Activated naive CD8-positive, alpha-beta T cell treated with anti-CD3 and anti-CD28 coated beads, Interleukin-2, amount 10 ng/mL, durations not matched to agents 7 days and 5 days (primary cell): Measurements from ENCODE around the gene RUFY4. TPM values are rescaled to one million over a fixed set of nuclear protein-coding genes. Genes with fewer than 3 reads are reported as not detected.
A peak's percentile ranks its signal among the peaks of the same experiment; 100 is the strongest.
"Not testable (repeated sequence)": the region's sequence is repeated elsewhere in the genome, so short reads cannot be mapped to it uniquely, and the experiment has no call there.

ENCODE experiments used
- ATAC-seq: fragments of 150-1000 bp; cut with Tn5 transposase; one replicate; pipeline ENCODE4 v1.10.0; 2021; ENCODE audit warnings: low read depth, moderate library complexity
- POLR2A ChIA-PET: fragments of 350-600 bp; sonication (Branson Sonifier 250); formaldehyde crosslinking; loops from one replicate; lab custom pipeline; 2021; ENCODE audit warnings: antibody characterized with exemption; lab: Charles Lee
- DNase-seq: peaks from one replicate; pipeline ENCODE4 v3.0.0; 2021
- H3K27ac Mint-ChIP-seq: one replicate; pipeline ENCODE4 v1.8.0; 2022; ENCODE audit warnings: mild to moderate bottlenecking, mixed read lengths
- H3K27me3 Mint-ChIP-seq: one replicate; pipeline ENCODE4 v1.8.0; 2022; ENCODE audit warnings: mild to moderate bottlenecking, moderate library complexity, mixed read lengths
- H3K36me3 Mint-ChIP-seq: one replicate; pipeline ENCODE4 v1.8.0; 2021; ENCODE audit warnings: mild to moderate bottlenecking, mixed read lengths
- H3K4me1 Mint-ChIP-seq: one replicate; pipeline ENCODE4 v1.8.0; 2021; ENCODE audit warnings: mixed read lengths
- H3K4me3 Mint-ChIP-seq: one replicate; pipeline ENCODE4 v1.8.0; 2022; ENCODE audit warnings: mild to moderate bottlenecking, moderate library complexity, mixed read lengths
- H3K9me3 Mint-ChIP-seq: one replicate; pipeline ENCODE4 v1.8.0; 2021; ENCODE audit warnings: mixed read lengths
- total RNA-seq, 2 experiments: library from RNA; stranded (reverse); gene quantifications; one replicate each; pipeline ENCODE4 v1.2.3, GENCODE V29; 2021

The RUFY4 gene, protein sequence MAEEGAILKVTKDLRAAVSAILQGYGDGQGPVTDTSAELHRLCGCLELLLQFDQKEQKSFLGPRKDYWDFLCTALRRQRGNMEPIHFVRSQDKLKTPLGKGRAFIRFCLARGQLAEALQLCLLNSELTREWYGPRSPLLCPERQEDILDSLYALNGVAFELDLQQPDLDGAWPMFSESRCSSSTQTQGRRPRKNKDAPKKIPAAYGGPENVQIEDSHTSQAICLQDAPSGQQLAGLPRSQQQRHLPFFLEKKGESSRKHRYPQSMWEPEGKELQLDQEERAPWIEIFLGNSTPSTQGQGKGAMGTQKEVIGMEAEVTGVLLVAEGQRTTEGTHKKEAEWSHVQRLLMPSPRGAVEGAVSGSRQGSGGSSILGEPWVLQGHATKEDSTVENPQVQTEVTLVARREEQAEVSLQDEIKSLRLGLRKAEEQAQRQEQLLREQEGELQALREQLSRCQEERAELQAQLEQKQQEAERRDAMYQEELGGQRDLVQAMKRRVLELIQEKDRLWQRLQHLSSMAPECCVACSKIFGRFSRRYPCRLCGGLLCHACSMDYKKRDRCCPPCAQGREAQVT
- 1 to 10 TPM; 3.0 to 4.9 TPM for total RNA-seq

DNA sequence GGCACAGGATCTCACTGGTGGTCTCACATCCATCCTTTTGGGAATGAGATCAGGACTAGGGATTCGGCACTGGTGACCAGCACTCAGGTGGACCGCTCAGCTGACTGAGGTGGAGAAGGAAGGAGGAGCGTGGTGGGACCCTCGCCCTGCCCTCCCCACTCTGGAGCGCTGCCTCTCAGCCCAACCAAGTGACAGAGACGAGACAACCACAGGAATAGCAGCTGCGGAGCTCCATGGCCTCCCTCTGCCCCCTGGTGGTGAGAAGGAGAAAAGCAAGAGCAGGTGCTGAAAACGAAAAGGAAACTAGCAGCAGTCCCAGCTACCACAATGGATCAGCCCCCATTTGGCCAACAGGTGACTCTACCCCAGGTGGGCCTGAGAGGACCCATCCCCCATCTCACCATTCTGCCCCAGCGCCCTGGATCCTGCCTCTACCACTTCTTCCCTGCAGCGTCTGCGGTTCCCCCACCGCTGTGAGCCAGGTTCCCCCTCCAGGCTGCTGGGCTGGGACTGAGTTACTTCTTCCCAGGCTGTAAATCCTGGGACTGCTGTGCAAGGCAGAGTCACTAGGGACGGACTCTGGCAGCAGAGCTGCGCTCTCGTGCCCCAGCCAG, at the start of gene RUFY4:
Gene RUFY4, plus strand, starts transcription at position 533 of the 614 bp plus-strand sequence. CDS start 1,353 bp downstream, outside the sequence.
- not testable (repeated sequence) for H3K27me3 Mint-ChIP-seq, H3K9me3 Mint-ChIP-seq

DNA sequence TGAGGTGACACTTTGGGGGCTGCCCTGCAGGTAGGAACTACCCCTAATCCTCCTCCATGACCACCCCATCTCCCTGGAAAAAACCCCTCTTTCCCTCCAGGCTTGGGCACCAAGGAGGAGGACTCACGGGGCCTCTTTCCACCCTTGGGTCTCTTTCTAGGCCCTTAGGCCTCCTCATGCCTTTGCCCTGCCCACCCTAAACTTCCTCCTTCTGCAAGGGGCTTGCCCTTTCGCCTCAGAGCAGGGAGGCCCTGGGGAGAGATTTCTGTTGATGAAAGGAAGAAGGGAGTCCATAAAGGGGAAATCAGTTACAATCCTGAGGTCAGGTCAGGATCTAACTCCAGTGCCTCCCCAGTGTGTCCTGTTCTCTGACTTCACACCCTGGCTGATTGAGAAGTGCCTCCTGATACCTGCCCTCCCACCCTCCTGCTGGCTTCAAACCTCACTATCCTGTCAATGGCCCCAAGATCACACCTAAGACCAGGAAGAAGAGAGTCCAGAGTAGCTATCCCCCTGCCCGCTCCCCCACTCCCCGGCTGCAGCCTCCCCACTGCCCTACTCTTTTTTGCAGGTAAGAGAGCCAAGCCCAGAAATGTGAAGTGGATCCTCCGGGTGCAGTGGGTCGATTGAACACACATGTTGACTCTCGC, 49.5 kb upstream of the RUFY4 start:
- Mint-ChIP-seq H3K9me3 (no peaks in the 10 kb centered on the region), H3K27me3 (no peaks in the 10 kb centered on the region), H3K27ac (no peak overlapping the region), H3K36me3 (no peaks in the 10 kb centered on the region), H3K4me1 (no peaks in the 10 kb centered on the region), H3K4me3 (no peak overlapping the region)
- no peak for ATAC-seq
- POLR2A ChIA-PET: no interaction called here
- DNase-seq: no peak

More for the DNA sequence above, at the start of gene RUFY4:
- DNase-seq: peak; percentile 64
- peak; percentile 81 for ATAC-seq
- Mint-ChIP-seq H3K4me3 (peak within 1 kb of the TSS; percentile 73), H3K4me1 (peaks cover 12% of the 10 kb centered on the region), H3K27ac (peak within 1 kb of the TSS; percentile 81)
- H3K36me3 Mint-ChIP-seq: not testable (repeated sequence)
- POLR2A ChIA-PET: interaction anchor here (0.8 kb wide), 1 partner anchor 277 kb away, joined by 4 read pairs; no protein-coding TSS in a partner anchor

DNA sequence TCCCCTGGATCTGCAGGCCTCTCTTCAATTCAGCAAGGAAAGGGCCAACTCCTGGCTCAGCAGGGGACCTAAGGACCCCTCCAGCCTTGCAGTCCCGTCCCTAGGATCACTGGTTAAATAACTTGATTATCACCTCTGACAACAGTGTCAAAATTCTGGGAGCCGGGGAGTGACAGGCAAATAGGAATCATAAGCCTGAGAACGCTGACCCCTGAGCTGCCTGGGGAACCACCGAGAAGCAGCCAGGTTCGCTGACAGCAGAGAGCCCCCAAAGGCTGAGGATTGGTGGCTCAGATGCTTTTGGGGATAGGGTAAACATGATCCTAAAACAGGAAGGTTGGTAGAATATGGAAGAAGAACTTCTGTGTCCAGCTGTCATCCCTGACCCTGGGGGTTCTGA, 48.8 kb upstream of the RUFY4 start:
- no peak for ATAC-seq
- no peak overlapping the region for H3K27ac Mint-ChIP-seq
- H3K9me3 Mint-ChIP-seq: no peaks in the 10 kb centered on the region
- H3K4me1 Mint-ChIP-seq: no peaks in the 10 kb centered on the region
- POLR2A ChIA-PET: no interaction called here
- no peak for DNase-seq
- no peaks in the 10 kb centered on the region for H3K27me3 Mint-ChIP-seq
- H3K4me3 Mint-ChIP-seq: no peak overlapping the region
- no peaks in the 10 kb centered on the region for H3K36me3 Mint-ChIP-seq

DNA sequence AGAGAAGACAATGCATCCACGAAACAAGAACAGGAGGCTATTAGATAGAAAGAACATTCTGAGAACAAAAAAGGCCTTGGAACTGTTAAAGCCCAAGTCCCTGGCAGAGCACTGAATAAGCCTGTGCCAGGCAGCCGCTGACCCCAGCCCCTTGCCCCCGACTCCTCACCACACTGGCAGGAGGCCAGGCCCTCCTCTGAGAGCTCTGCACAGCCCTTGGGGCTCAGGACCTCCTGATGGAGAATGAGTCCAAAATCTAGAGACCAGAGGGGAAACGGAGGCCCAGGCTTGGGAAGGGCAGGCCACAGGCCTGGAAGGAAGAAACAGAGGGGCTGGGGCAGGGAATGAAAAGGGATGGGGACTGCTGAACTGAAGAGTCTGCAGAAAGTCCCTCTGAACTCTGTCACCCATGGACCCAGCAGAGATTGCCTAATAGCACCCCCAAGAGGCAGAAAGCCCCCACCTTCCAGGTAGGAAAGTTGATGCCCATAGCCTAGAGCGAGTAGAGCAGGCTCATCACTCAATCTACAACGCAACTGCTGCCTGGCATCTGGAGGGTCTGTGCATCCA, 48.0 kb upstream of the RUFY4 start:
- Mint-ChIP-seq H3K27me3 (no peaks in the 10 kb centered on the region), H3K36me3 (no peaks in the 10 kb centered on the region), H3K27ac (no peak overlapping the region), H3K9me3 (no peaks in the 10 kb centered on the region), H3K4me1 (no peaks in the 10 kb centered on the region), H3K4me3 (no peak overlapping the region)
- POLR2A ChIA-PET: no interaction called here
- DNase-seq (no peak), ATAC-seq (no peak)

DNA sequence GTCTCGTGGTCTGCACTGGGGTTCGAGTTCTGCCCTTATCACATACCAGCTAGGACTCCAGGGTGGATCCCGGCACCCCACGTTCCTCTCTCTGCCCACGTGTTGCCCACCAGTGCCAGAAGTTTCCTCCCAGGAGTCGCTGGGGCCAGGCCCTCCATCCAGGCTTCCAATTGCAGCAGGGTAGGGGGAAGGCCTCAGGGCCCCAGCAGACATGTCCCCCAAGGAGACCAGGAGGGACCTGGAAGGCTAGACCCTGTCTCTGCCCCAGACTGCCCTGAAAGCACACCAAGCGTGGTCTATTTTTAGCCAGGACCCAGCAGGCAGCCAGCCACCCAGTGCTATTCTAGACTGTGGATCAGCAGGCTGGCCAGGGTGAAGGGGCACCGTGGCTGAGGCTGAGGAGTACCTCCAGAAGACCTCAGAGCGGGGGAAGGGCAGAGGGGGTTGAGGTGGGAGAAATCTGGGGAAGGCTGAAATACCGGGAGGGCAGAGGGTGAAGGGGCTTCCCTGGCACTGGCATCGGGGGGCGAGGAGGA, 47.4 kb upstream of the RUFY4 start:
- no peaks in the 10 kb centered on the region for H3K4me1 Mint-ChIP-seq
- no peaks in the 10 kb centered on the region for H3K36me3 Mint-ChIP-seq
- H3K27me3 Mint-ChIP-seq: no peaks in the 10 kb centered on the region
- no peak for ATAC-seq
- H3K9me3 Mint-ChIP-seq: no peaks in the 10 kb centered on the region
- POLR2A ChIA-PET: no interaction called here
- DNase-seq: no peak
- no peak overlapping the region for H3K27ac Mint-ChIP-seq
- no peak overlapping the region for H3K4me3 Mint-ChIP-seq

DNA sequence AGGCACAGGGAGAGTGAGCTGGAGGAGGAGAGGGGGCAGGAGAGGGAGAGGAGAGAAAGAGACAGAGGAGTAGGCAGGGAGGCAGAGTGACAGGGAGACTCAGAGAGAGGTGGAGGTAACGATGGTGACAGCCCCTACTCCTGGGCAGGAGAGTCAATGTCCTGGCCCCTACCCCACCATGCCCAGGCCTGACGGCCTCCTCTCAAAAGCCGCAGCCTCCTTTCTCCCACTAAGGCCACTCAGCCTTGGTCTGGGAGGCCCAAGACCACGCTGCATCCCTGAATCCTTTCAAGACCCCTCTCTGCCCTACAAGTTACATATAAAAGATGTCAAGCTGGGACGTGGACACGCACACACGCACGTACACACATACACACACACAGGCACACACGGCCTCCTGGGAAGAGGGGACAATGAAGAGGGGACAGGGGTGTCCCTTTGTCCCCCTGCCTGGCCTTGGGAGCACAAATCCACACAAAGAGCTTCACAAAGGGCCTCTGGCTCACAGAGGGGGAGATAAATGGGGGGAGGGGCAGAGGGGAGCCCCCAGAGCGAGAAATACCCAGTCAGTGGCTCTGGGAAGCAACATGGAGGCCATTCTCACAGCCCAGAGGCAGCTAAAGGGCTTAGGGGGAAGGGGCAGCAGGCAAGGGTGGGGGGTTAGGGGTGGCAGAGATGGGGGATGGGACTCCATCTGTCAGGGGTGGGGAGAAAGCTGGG, 46.8 kb upstream of the RUFY4 start:
- POLR2A ChIA-PET: interaction anchor here (0.5 kb wide), 1 partner anchor 1543 kb away, joined by 5 read pairs; no protein-coding TSS in a partner anchor
- ATAC-seq: no peak
- no peaks in the 10 kb centered on the region for H3K36me3 Mint-ChIP-seq
- H3K27ac Mint-ChIP-seq: no peak overlapping the region
- no peaks in the 10 kb centered on the region for H3K9me3 Mint-ChIP-seq
- no peaks in the 10 kb centered on the region for H3K4me1 Mint-ChIP-seq
- H3K27me3 Mint-ChIP-seq: no peaks in the 10 kb centered on the region
- H3K4me3 Mint-ChIP-seq: no peak overlapping the region
- peak; percentile 17 for DNase-seq

DNA sequence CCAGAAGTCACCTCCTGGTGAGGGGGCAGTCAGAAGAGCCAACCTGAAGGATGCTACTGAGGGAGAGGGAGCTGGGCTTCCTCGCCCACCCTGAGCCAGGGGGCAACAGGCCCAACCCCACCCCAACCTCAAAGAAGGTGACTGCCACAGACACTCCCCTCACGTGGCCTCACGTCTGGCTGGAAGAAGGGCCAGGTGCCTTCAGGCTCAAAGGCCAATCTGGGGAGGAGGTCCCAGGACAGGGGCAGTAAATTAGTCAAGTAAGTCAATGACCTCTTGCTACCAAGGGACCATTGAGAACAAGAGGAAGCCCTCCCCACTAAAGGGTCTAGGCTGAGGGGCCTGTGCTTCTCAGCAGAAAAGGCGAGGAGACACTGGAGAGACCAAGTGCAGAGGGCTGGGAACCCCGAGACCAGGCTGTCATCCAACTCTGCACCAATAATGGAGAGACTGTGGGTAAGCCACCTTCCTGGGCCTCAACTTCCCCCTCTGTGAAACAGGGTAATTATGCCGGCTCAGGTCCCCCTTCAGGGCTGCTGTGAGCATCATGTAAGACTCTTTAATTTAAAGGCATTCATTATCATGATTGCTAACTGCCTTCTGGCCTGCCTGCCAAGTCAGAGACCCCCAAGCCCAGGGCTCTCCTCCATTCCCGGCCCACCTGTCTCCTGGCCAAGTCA, 46.1 kb upstream of the RUFY4 start:
- H3K27ac Mint-ChIP-seq: no peak overlapping the region
- no peaks in the 10 kb centered on the region for H3K9me3 Mint-ChIP-seq
- ATAC-seq (no peak), DNase-seq (peak; percentile 18)
- H3K4me1 Mint-ChIP-seq: no peaks in the 10 kb centered on the region
- no peaks in the 10 kb centered on the region for H3K27me3 Mint-ChIP-seq
- POLR2A ChIA-PET: no interaction called here
- no peaks in the 10 kb centered on the region for H3K36me3 Mint-ChIP-seq
- no peak overlapping the region for H3K4me3 Mint-ChIP-seq

DNA sequence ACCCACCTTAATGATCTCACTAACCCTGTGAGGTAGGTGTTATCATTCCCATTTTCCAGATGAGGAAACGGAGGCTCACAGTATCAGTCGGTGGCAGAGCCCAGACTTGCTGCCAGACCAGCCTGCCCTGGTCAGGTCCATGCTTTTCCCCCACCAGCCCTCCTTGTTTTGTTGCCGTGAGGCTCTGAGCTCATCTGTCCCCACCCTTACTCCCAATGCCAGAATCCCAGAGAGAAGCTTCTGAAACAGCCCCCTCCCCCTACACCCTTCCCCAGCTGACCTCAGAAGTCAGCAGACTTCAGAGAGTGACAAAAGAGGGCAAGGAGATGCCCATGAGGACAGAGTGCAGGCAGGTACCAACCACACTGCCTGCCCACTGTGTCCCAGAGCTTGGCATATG, 45.4 kb upstream of the RUFY4 start:
- POLR2A ChIA-PET: no interaction called here
- DNase-seq (no peak), ATAC-seq (no peak)
- no peaks in the 10 kb centered on the region for H3K27me3 Mint-ChIP-seq
- H3K27ac Mint-ChIP-seq: no peak overlapping the region
- no peaks in the 10 kb centered on the region for H3K9me3 Mint-ChIP-seq
- H3K36me3 Mint-ChIP-seq: no peaks in the 10 kb centered on the region
- no peaks in the 10 kb centered on the region for H3K4me1 Mint-ChIP-seq
- no peak overlapping the region for H3K4me3 Mint-ChIP-seq

DNA sequence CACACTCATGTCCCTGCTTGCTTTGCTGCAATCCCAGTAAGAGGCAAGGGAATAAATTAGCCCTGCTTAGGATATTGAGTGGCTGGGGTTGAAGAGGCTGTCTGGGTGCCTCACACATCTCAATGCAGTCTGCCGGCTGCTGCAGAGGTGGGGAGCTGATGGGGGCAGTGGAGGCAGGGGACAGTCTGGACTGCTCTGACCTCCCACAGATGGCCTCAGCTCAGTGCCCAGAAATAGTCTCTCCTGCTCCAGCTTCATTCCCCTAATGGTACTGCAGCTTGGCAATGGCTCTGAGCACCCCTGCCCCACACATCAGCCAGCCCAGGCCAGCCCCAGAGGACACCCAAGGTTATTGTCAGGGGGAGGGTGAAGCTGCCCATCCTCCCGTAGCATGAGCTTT, 44.7 kb upstream of the RUFY4 start:
- Mint-ChIP-seq H3K36me3 (no peaks in the 10 kb centered on the region), H3K9me3 (no peaks in the 10 kb centered on the region), H3K4me1 (no peaks in the 10 kb centered on the region), H3K27me3 (no peaks in the 10 kb centered on the region), H3K4me3 (no peak overlapping the region), H3K27ac (no peak overlapping the region)
- POLR2A ChIA-PET: no interaction called here
- ATAC-seq: no peak
- no peak for DNase-seq

DNA sequence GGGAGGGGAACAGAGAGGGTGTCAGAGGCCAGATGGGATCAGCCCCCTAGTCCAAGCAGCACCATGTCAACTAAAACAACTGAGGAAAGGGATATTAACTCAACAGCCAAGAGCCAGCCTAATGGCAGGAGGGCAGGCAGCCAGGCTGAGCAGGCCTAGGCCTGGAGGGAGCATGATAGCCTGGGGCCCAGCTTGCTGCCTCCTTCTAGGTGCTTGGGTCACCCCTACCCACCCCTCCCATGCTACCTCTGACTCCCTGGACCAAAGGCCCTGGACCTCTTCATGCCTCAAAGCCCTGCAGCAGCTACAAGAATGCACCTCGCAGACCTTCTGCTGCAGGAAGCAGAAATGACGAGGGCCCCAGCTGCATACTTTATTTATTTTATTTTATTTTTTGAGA, 44.2 kb upstream of the RUFY4 start:
- no peak for ATAC-seq
- Mint-ChIP-seq H3K27ac (no peak overlapping the region), H3K27me3 (no peaks in the 10 kb centered on the region), H3K4me1 (no peaks in the 10 kb centered on the region), H3K4me3 (no peak overlapping the region), H3K36me3 (no peaks in the 10 kb centered on the region), H3K9me3 (no peaks in the 10 kb centered on the region)
- DNase-seq: no peak
- POLR2A ChIA-PET: no interaction called here

DNA sequence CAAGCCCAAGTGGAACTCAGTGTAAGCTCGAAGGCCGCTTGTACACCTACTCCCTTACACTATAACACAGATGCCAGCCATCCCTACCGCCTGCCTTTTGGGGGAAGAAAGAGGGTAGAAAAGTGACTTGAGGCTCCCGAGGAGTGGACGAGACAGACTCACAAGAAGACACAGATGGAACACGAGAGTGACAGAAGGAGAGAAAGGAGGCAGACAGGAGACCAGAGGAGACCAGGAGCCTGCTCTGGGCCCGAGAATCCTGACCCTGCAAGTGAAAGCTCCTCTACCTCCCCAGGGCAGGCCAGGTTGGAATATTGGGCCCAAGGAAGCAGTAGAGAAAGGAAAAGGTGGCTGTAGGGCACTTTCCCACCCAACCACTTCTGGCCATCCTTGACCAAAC, 42.8 kb upstream of the RUFY4 start:
- no peak for DNase-seq

DNA sequence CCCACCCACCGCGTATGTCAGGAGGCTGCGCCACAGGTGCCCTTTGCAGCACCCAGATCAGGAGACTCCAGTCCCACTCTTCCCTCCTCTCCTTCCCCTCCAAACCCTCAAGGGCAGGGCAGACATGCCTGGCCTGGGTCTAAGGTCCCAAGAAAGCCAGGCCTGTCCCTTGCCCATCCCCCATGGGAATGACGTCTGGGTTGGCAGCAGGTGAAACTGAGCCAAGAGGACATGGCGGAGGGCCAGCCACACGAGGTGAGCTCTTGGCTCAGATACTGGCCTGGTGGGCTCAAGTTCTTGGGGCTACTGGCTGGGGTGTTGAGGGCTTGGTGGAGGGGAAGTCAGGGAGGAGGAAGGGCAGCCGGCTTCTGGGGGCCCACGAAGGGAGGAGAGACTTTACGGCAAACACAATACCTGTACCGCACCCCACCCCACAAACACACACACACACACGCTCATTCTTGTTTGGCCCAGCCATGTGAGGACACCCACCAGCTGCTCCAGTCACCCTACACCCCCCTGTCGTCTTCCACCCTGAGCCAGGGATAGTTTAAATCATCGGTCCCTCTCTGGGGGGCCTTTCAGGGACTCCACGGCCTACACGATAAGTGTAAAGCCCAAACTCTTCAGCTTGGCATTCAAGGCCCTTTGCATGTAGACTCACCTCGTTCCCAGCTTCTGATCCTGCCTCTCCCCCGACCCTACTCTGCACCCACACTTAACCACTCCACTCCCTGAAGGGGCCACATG, 42.2 kb upstream of the RUFY4 start:
- Mint-ChIP-seq H3K27me3 (no peaks in the 10 kb centered on the region), H3K4me3 (no peak overlapping the region), H3K36me3 (no peaks in the 10 kb centered on the region), H3K27ac (no peak overlapping the region), H3K4me1 (no peaks in the 10 kb centered on the region), H3K9me3 (no peaks in the 10 kb centered on the region)
- ATAC-seq (no peak), DNase-seq (no peak)
- POLR2A ChIA-PET: no interaction called here

More for the DNA sequence above, 42.8 kb upstream of the RUFY4 start:
- H3K4me1 Mint-ChIP-seq: no peaks in the 10 kb centered on the region
- no peak for ATAC-seq
- H3K36me3 Mint-ChIP-seq: no peaks in the 10 kb centered on the region
- H3K27ac Mint-ChIP-seq: no peak overlapping the region
- H3K9me3 Mint-ChIP-seq: no peaks in the 10 kb centered on the region
- POLR2A ChIA-PET: no interaction called here
- H3K27me3 Mint-ChIP-seq: no peaks in the 10 kb centered on the region
- H3K4me3 Mint-ChIP-seq: no peak overlapping the region
